Measurements from ENCODE around the gene EOMES. TPM values are rescaled to one million over a fixed set of nuclear protein-coding genes. Genes with fewer than 3 reads are reported as not detected.
A peak's percentile ranks its signal among the peaks of the same experiment; 100 is the strongest.

The EOMES gene
- total and polyA plus RNA-seq, 7 experiments from 2014 or later: 0.67 to 9.5 (median 1.5) TPM

DNA sequence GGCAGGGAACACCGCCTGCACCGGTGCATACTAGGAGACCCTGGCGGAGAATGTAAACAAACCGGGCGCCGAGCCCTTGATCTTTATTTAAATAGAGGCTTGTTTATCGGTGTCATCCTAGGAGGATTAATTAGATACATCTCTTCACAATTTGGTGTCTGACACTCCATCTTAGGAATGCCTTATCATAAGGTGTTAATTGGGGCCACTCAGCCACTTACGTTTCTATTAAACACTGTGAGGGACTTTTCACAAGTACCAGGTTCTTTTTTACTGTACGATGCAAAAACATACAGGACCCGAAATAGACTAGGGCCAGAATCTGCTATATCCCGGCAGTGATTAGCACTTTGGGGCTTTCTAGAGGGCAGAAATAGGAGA lies 8.0 kb downstream of the EOMES start:
- DNase-seq (no peak), ATAC-seq (no peak)
- Histone ChIP-seq H3K36me3 (ENCODE audit: control insufficient read depth in 2 of 3, insufficient read depth in 3 of 3, low read length in 3 of 3) (peaks cover 0 to 12% (median 0%) of the 10 kb centered on the region in 3 experiments), H3K27ac (ENCODE audit: low read depth, low read length) (no peak overlapping the region), H3K9me3 (ENCODE audit: control insufficient read depth in 2 of 3, low read length in 3 of 3) (no peaks in the 10 kb centered on the region), H3K4me1 (ENCODE audit: control insufficient read depth in 2 of 2, insufficient read depth in 2 of 2, low read length in 2 of 2) (peaks cover 10 to 20% of the 10 kb centered on the region in 2 donors), H3K4me3 (ENCODE audit: low read length) (peak overlapping the region; percentile 77), H3K27me3 (ENCODE audit: control insufficient read depth in 2 of 2, insufficient read depth in 2 of 2, low read length in 2 of 2) (peaks cover 0 to 20% of the 10 kb centered on the region in 2 donors)
- Mint-ChIP-seq H3K9me3 (peaks cover 0 to 3% (median 0%) of the 10 kb centered on the region in 11 donors), H3K4me3 (peak overlapping the region; percentile 91 to 100 (median 96)), H3K4me1 (peaks cover 24 to 36% (median 30%) of the 10 kb centered on the region in 7 donors), H3K36me3 (peaks cover 0 to 5% (median 0%) of the 10 kb centered on the region in 5 donors), H3K27me3 (peaks cover 33 to 88% (median 36%) of the 10 kb centered on the region in 5 donors), H3K27ac (peak overlapping the region in 4 of 9 donors; percentile 24 to 81 (median 61))
- ChIA-PET POLR2A (interaction anchor here (1.3 kb wide), 1 partner anchor 634 kb away, joined by 7 read pairs; the partner anchor contains the start of genes AZI2 and ZCWPW2), CTCF (interaction anchor here (0.5 to 4.0 kb wide), 5 partner anchors 197 to 614 kb away, joined by 3 to 65 read pairs (median 5); no protein-coding TSS in a partner anchor)
- intact Hi-C loops (cut with micrococcal nuclease): loop anchor here in 1 of 2 donors (5.0 to 10.0 kb wide), 2 partner anchors 373 to 861 kb away; no protein-coding TSS in a partner anchor

DNA sequence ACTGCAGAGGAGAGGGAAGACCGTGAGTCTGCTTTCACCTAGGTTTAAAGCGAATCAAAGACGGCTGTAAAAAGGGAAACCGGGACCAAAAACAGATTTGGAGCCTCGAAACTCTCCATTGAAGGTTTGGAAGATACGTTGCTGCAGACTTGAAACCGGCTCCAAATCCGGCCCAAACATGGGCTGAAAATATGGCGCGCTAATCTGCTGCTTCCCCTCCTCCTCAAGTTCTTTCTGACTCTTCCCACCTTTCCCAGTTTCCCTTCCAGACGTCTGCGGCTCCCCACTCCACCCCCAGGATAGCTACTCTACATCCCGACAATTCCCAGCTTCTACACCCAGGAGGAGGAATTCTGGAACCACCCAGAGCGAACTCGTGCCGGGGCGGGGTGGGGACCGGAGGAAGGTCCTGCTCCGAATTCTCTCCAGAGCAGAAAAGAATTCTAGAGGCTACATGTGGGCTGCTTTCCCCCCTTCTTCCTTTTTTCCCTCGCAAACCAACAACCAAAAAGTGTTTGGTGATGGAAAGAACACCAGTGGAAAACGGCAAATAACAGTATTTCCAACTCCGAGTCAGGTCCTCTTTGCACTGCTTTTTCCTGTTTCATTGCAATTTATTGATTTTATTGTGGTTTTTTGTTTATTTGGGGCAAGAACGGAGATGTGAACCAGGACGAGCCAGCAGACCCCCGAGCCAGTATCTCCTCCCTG lies 8.5 kb downstream of the EOMES start:
- Histone ChIP-seq H3K4me1 (ENCODE audit: control insufficient read depth in 2 of 2, insufficient read depth in 2 of 2, low read length in 2 of 2) (peaks cover 10 to 20% of the 10 kb centered on the region in 2 donors), H3K9me3 (ENCODE audit: control insufficient read depth in 2 of 3, low read length in 3 of 3) (no peaks in the 10 kb centered on the region), H3K27me3 (ENCODE audit: control insufficient read depth in 2 of 2, insufficient read depth in 2 of 2, low read length in 2 of 2) (peaks cover 0 to 20% of the 10 kb centered on the region in 2 donors), H3K4me3 (ENCODE audit: low read length) (peak overlapping the region; percentile 77), H3K27ac (ENCODE audit: low read depth, low read length) (no peak overlapping the region), H3K36me3 (ENCODE audit: control insufficient read depth in 2 of 3, insufficient read depth in 3 of 3, low read length in 3 of 3) (peaks cover 0 to 12% (median 0%) of the 10 kb centered on the region in 3 experiments)
- Mint-ChIP-seq H3K36me3 (peaks cover 0 to 5% (median 0%) of the 10 kb centered on the region in 5 donors), H3K27me3 (peaks cover 35 to 86% (median 38%) of the 10 kb centered on the region in 5 donors), H3K27ac (peak overlapping the region in 3 of 9 donors; percentile 24 to 81 (median 53)), H3K9me3 (peaks cover 0 to 3% (median 0%) of the 10 kb centered on the region in 11 donors), H3K4me1 (peaks cover 24 to 36% (median 30%) of the 10 kb centered on the region in 7 donors), H3K4me3 (peak overlapping the region; percentile 91 to 100 (median 96))
- POLR2A ChIA-PET: interaction anchor here (0.9 to 1.5 kb wide), 3 partner anchors 8 to 15 kb away, joined by 3 read pairs; no protein-coding TSS in a partner anchor
- no peak for ATAC-seq
- intact Hi-C loops (cut with micrococcal nuclease): loop anchor here (2.0 to 10.0 kb wide), 4 partner anchors 15 to 861 kb away; no protein-coding TSS in a partner anchor
- CTCF ChIA-PET: interaction anchor here (0.5 to 4.0 kb wide), 9 partner anchors 9 to 613 kb away, joined by 3 to 65 read pairs (median 6); partner anchors contain the start of gene EOMES
- no peak for DNase-seq

DNA sequence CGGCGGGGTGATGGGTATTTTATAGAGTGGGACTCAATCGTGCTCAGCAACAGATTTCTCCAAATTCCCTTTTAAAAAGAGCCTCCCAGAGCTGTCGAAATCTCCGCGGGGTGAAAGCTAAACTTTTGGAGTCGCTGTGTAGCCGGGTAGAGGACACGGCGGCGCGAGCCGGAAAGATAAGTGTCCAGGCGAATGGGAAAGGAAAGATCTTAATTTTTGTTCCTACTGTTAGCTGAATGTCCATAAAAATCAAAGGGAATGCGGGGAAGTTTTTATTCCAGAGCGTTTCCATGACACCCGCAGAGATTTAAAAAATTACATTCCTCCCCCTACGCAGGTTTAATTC lies 9.1 kb downstream of the EOMES start:
- POLR2A ChIA-PET: interaction anchor here (0.7 to 1.5 kb wide), 5 partner anchors 8 to 537 kb away, joined by 3 to 5 read pairs (median 3); no protein-coding TSS in a partner anchor
- H3K27ac ChIP-seq (ENCODE audit: low read depth, low read length): no peak overlapping the region
- DNase-seq: no peak

DNA sequence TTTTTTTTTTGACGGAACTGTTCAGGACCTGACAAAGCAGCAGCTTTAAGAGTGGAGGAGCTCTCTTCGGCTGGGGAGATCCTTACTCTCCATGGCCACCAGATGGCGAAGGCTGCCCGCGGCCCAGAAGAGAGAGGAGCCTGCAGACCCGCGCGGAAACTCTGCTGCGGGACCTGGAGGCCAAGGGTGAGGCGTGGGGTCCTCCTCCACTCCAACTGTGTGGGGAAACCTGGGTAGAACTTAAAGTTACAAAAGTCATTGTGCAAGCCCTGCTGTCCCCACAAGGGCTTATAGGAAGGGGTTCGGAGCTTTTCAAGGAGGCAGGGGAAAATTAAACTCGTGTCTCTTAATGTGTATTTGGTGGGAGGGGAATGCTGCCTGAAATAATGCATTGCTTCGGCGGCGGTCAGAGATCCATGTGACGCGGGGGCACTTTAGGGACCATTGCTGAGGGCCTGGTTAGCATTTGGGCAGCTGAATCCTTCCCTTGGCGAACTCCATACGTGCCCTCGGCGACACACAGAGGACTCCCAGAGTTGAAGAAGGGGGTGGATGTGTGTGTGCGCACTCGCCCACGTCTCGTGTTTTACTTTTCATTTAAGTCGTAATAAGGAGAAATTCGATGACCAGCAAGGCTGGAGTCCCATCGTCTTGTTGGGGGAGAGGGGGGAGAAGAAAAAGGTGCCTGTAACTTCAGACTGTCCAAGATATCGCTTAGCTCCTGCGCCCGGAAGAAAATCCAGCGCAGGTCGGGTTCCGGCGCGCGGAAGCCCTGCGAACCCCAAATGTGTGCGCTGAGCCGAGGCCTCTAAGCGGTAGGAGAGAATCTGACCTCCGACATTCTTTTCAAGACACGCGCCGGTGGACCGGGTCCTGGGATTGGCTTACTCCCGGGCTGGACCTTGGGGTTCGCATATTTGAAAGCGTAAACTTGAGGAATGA lies 9.7 kb downstream of the EOMES start:
- peaks cover 4 to 20% of the 10 kb centered on the region in 2 donors for H3K4me1 ChIP-seq (ENCODE audit: control insufficient read depth in 2 of 2, insufficient read depth in 2 of 2, low read length in 2 of 2)
- H3K9me3 Mint-ChIP-seq: peaks cover 0 to under 1% (median 0%) of the 10 kb centered on the region in 11 donors
- peak overlapping the region; percentile 91 to 100 (median 96) for H3K4me3 Mint-ChIP-seq
- CTCF ChIA-PET: interaction anchor here (0.6 to 4.0 kb wide), 32 partner anchors 10 to 632 kb away, joined by 3 to 65 read pairs (median 4); partner anchors contain the start of genes CMC1 and EOMES
- H3K27ac Mint-ChIP-seq: peak overlapping the region in 7 of 9 donors; percentile 16 to 81 (median 61)
- peak overlapping the region; percentile 77 for H3K4me3 ChIP-seq (ENCODE audit: low read length)
- peaks cover 0 to 5% (median 0%) of the 10 kb centered on the region in 5 donors for H3K36me3 Mint-ChIP-seq
- intact Hi-C loops (cut with micrococcal nuclease): loop anchor here (1.0 to 10.0 kb wide), 13 partner anchors 9 to 862 kb away; partner anchors contain the start of genes CMC1 (in 2 of the 2), AZI2 (in 1 of the 2), EOMES (in 1 of the 2) and ZCWPW2 (in 1 of the 2)
- peaks cover 37 to 86% (median 41%) of the 10 kb centered on the region in 5 donors for H3K27me3 Mint-ChIP-seq
- H3K27ac ChIP-seq (ENCODE audit: low read depth, low read length): no peak overlapping the region
- ATAC-seq (peak; percentile 96), DNase-seq (peak; percentile 59 to 82 (median 75))
- H3K36me3 ChIP-seq (ENCODE audit: control insufficient read depth in 2 of 3, insufficient read depth in 3 of 3, low read length in 3 of 3): peaks cover 0 to 5% (median 0%) of the 10 kb centered on the region in 3 experiments
- H3K9me3 ChIP-seq (ENCODE audit: control insufficient read depth in 2 of 3, low read length in 3 of 3): no peaks in the 10 kb centered on the region
- H3K4me1 Mint-ChIP-seq: peaks cover 24 to 36% (median 30%) of the 10 kb centered on the region in 7 donors
- POLR2A ChIA-PET: interaction anchor here (0.7 to 1.5 kb wide), 8 partner anchors 9 to 637 kb away, joined by 3 to 5 read pairs (median 3); partner anchors contain the start of gene EOMES
- H3K27me3 ChIP-seq (ENCODE audit: control insufficient read depth in 2 of 2, insufficient read depth in 2 of 2, low read length in 2 of 2): peaks cover 0 to 20% of the 10 kb centered on the region in 2 donors

More for the DNA sequence above, 9.1 kb downstream of the EOMES start:
- CTCF ChIA-PET: interaction anchor here (0.6 to 4.0 kb wide), 14 partner anchors 10 to 619 kb away, joined by 3 to 65 read pairs (median 4); partner anchors contain the start of gene EOMES
- no peaks in the 10 kb centered on the region for H3K9me3 ChIP-seq (ENCODE audit: control insufficient read depth in 2 of 3, low read length in 3 of 3)
- ATAC-seq: no peak
- peak overlapping the region; percentile 77 for H3K4me3 ChIP-seq (ENCODE audit: low read length)
- Mint-ChIP-seq H3K27ac (peak overlapping the region in 3 of 9 donors; percentile 30 to 81 (median 61)), H3K36me3 (peaks cover 0 to 5% (median 0%) of the 10 kb centered on the region in 5 donors), H3K9me3 (peaks cover 0 to 3% (median 0%) of the 10 kb centered on the region in 11 donors), H3K27me3 (peaks cover 37 to 87% (median 41%) of the 10 kb centered on the region in 5 donors), H3K4me1 (peaks cover 24 to 36% (median 30%) of the 10 kb centered on the region in 7 donors), H3K4me3 (peak overlapping the region; percentile 91 to 100 (median 96))
- intact Hi-C loops (cut with micrococcal nuclease): loop anchor here (2.0 to 10.0 kb wide), 4 partner anchors 16 to 862 kb away; no protein-coding TSS in a partner anchor
- peaks cover 0 to 20% of the 10 kb centered on the region in 2 donors for H3K27me3 ChIP-seq (ENCODE audit: control insufficient read depth in 2 of 2, insufficient read depth in 2 of 2, low read length in 2 of 2)
- H3K4me1 ChIP-seq (ENCODE audit: control insufficient read depth in 2 of 2, insufficient read depth in 2 of 2, low read length in 2 of 2): peaks cover 10 to 20% of the 10 kb centered on the region in 2 donors
- peaks cover 0 to 11% (median 0%) of the 10 kb centered on the region in 3 experiments for H3K36me3 ChIP-seq (ENCODE audit: control insufficient read depth in 2 of 3, insufficient read depth in 3 of 3, low read length in 3 of 3)

DNA sequence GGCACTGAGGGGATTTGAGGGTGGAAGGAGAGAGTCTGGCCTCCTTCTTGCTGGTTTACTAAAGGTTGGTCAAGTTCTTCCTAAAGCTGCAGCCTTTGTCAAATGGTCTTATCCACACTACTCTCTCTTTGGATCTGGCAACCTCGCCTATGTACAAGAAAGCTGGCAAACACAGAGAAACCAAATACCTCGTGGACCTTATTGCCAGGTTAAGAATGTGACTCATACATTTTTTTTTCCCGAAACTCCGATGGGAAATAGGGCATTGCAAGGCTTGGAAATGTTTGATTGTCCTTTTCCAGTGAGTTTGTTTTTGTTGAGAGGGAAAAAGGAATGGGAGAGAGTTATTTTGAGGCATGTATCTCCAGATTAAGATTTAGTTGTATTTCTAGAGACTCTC lies 13.9 kb downstream of the EOMES start:
- CTCF ChIA-PET: interaction anchor here (0.6 to 1.1 kb wide), 2 partner anchors 11 to 626 kb away, joined by 3 to 4 read pairs; no protein-coding TSS in a partner anchor
- no peak overlapping the region for H3K27ac ChIP-seq (ENCODE audit: low read depth, low read length)
- POLR2A ChIA-PET: no interaction called here
- H3K4me3 ChIP-seq (ENCODE audit: low read length): no peak overlapping the region
- Mint-ChIP-seq H3K4me1 (peaks cover 4 to 12% (median 11%) of the 10 kb centered on the region in 7 donors), H3K27me3 (peaks cover 23 to 73% (median 29%) of the 10 kb centered on the region in 5 donors), H3K36me3 (peaks cover 0 to 5% (median 0%) of the 10 kb centered on the region in 5 donors), H3K27ac (no peak overlapping the region), H3K4me3 (no peak overlapping the region), H3K9me3 (peaks cover 0 to 1% (median 0%) of the 10 kb centered on the region in 11 donors)
- peaks cover 0 to under 1% of the 10 kb centered on the region in 2 donors for H3K4me1 ChIP-seq (ENCODE audit: control insufficient read depth in 2 of 2, insufficient read depth in 2 of 2, low read length in 2 of 2)
- intact Hi-C loops (cut with micrococcal nuclease): no loop called here
- no peaks in the 10 kb centered on the region for H3K9me3 ChIP-seq (ENCODE audit: control insufficient read depth in 2 of 3, low read length in 3 of 3)
- ATAC-seq: no peak
- no peak for DNase-seq
- peaks cover 0 to under 1% of the 10 kb centered on the region in 2 donors for H3K27me3 ChIP-seq (ENCODE audit: control insufficient read depth in 2 of 2, insufficient read depth in 2 of 2, low read length in 2 of 2)
- H3K36me3 ChIP-seq (ENCODE audit: control insufficient read depth in 2 of 3, insufficient read depth in 3 of 3, low read length in 3 of 3): no peaks in the 10 kb centered on the region

All from naive thymus-derived CD4-positive, alpha-beta T cell (primary cell).